Naive thymus-derived CD8-positive, alpha-beta T cell (primary cell): ENCODE results near the gene SLC4A2. TPM values are rescaled to one million over a fixed set of nuclear protein-coding genes. Genes with fewer than 3 reads are reported as not detected.

ENCODE experiments used
- ATAC-seq, 2 donors: fragments of 150-1000 bp; cut with Tn5 transposase in 1 of 2; sonication (Bioruptor Pico), chemical (Tn5 transposase) in 1 of 2; 1 replicate in 1 of 2; 2 replicates in 1 of 2; pipeline ENCODE4 v1.10.0; 2021; ENCODE audit warnings: mild to moderate bottlenecking in 2 of 2, moderate library complexity in 2 of 2
- POLR2A ChIA-PET: fragments of 350-600 bp; sonication (Branson Sonifier 250); formaldehyde crosslinking; loops from one replicate; lab custom pipeline; 2021; ENCODE audit warnings: antibody characterized with exemption; lab: Charles Lee
- DNase-seq, 10 donors: peaks; one replicate each; pipeline versions ENCODE4 v3.0.0 to v3.0.0-alpha.2; 2020 to 2022
- H3K27ac Mint-ChIP-seq, 10 donors: one replicate each; pipeline ENCODE4 v1.8.0; 2020 to 2022; ENCODE audit warnings: mild to moderate bottlenecking in 10 of 10, mixed read lengths in 10 of 10, moderate library complexity in 4 of 10, inconsistent platforms in 1 of 10
- H3K27me3 Mint-ChIP-seq, 5 donors: one replicate each; pipeline ENCODE4 v1.8.0; 2021 to 2022; ENCODE audit warnings: mixed read lengths in 5 of 5
- H3K36me3 Mint-ChIP-seq, 3 donors: one replicate each; pipeline ENCODE4 v1.8.0; 2020 to 2022; ENCODE audit warnings: mixed read lengths in 3 of 3, mild to moderate bottlenecking in 2 of 3, inconsistent platforms in 1 of 3
- H3K4me1 Mint-ChIP-seq, 4 donors: one replicate each; pipeline ENCODE4 v1.8.0; 2021 to 2022; ENCODE audit warnings: mixed read lengths in 4 of 4
- H3K4me3 Mint-ChIP-seq, 10 donors: one replicate each; pipeline ENCODE4 v1.8.0; 2020 to 2022; ENCODE audit warnings: mild to moderate bottlenecking in 10 of 10, mixed read lengths in 10 of 10, moderate library complexity in 6 of 10, inconsistent platforms in 1 of 10
- H3K9me3 Mint-ChIP-seq, 9 donors: one replicate each; pipeline ENCODE4 v1.8.0; 2020 to 2022; ENCODE audit warnings: mixed read lengths in 9 of 9, mild to moderate bottlenecking in 3 of 9, inconsistent platforms in 1 of 9, moderate library complexity in 1 of 9
- polyA plus RNA-seq, 3 donors: library from polyadenylated mRNA; unstranded; fragments of 300-500 nt; fragmentation: Illumina TruSeq; gene quantifications; one replicate each; pipeline ENCODE4 v1.2.3, GENCODE V29; 2021
- total RNA-seq, 8 experiments: library from RNA in 2 of 8; stranded (reverse) in 2 of 8; gene quantifications; one replicate each; pipeline ENCODE4 v1.2.3 and lab custom pipeline; 2021 to 2026

Gene SLC4A2
- total and polyA plus RNA-seq, 5 experiments from 2014 or later = 10.1 to 60.6 (median 18.0) TPM

DNA sequence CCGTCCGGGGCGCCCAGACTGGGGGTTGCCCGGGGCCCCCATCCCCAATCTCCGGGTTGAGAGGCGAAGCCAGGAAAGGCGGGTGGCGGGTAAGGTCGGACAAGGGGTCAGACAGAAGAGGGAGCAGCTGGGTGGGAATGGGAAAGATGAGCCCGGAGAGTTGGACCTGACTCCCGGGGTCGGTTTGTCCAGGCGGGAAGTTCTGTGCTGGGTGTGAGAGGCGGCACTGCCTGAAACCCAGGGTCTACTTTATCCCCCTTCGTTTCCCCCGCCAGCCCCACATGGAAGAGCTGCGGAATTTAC, 675 bp downstream of the SLC4A2 start:
- H3K4me3 Mint-ChIP-seq = peak overlapping the region; percentile 80 to 97 (median 86)

DNA sequence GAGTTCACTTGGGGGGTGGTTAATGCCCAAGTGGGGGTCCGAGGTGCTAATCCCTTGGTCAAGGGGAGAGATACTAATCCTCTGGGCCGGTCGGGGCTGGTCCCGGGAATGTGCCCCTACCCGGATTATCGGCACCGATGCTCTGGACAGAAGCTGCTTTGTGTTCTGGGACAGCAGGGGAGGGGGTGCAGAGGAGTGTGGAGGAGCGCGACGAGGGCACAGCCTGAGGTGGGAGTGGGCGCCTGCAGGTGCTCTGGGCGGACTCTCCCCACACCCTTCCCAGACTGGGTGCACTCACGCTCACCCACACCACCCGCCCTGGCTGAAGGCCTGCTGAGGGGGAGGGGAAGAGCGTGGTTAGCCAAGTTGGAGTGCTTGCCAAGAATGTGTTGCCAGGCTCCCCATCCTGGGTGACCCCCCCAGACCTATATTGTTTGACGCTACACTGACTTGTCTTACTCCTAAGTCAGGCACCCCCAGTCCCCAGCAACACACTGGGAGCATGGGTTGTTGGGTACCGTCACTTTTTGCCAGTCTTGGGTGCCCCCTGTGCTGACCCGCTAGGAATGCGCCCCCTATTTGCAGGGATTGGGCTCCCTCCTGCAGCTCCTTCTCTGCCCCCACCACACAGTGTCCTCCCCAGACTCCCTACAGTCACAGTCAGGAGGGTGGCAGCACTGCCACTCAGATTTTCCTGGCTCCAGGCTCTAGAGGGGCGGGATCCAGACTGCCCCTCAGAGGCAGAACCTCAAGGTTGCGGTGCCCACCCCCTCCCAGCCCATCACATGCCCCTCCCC, 1.2 kb downstream of the SLC4A2 start:
- peak overlapping the region in 7 of 10 donors; percentile 60 to 85 (median 66) for H3K27ac Mint-ChIP-seq
- peaks cover 0 to 14% (median 0%) of the 10 kb centered on the region in 3 donors for H3K36me3 Mint-ChIP-seq
- peaks cover 17 to 47% (median 41%) of the 10 kb centered on the region in 4 donors for H3K4me1 Mint-ChIP-seq
- POLR2A ChIA-PET = interaction anchor here (1.7 to 5.2 kb wide), 2 partner anchors 18 to 32 kb away, joined by 7 to 42 read pairs; partner anchors contain the start of genes ABCB8 and FASTK
- no peaks in the 10 kb centered on the region for H3K27me3 Mint-ChIP-seq
- H3K4me3 Mint-ChIP-seq = peak overlapping the region; percentile 80 to 97 (median 86)
- ATAC-seq (no peak), DNase-seq (no peak)
- H3K9me3 Mint-ChIP-seq = no peaks in the 10 kb centered on the region

More for the DNA sequence above, 675 bp downstream of the SLC4A2 start:
- POLR2A ChIA-PET = interaction anchor here (1.7 to 5.2 kb wide), 2 partner anchors 19 to 32 kb away, joined by 7 to 42 read pairs; partner anchors contain the start of genes ABCB8 and FASTK
- no peak for DNase-seq
- H3K9me3 Mint-ChIP-seq = no peaks in the 10 kb centered on the region
- H3K4me1 Mint-ChIP-seq = peaks cover 17 to 47% (median 41%) of the 10 kb centered on the region in 4 donors
- H3K27ac Mint-ChIP-seq = peak overlapping the region in 7 of 10 donors; percentile 15 to 74 (median 60)
- H3K27me3 Mint-ChIP-seq = no peaks in the 10 kb centered on the region
- ATAC-seq = no peak
- peaks cover 0 to 9% (median 0%) of the 10 kb centered on the region in 3 donors for H3K36me3 Mint-ChIP-seq

DNA sequence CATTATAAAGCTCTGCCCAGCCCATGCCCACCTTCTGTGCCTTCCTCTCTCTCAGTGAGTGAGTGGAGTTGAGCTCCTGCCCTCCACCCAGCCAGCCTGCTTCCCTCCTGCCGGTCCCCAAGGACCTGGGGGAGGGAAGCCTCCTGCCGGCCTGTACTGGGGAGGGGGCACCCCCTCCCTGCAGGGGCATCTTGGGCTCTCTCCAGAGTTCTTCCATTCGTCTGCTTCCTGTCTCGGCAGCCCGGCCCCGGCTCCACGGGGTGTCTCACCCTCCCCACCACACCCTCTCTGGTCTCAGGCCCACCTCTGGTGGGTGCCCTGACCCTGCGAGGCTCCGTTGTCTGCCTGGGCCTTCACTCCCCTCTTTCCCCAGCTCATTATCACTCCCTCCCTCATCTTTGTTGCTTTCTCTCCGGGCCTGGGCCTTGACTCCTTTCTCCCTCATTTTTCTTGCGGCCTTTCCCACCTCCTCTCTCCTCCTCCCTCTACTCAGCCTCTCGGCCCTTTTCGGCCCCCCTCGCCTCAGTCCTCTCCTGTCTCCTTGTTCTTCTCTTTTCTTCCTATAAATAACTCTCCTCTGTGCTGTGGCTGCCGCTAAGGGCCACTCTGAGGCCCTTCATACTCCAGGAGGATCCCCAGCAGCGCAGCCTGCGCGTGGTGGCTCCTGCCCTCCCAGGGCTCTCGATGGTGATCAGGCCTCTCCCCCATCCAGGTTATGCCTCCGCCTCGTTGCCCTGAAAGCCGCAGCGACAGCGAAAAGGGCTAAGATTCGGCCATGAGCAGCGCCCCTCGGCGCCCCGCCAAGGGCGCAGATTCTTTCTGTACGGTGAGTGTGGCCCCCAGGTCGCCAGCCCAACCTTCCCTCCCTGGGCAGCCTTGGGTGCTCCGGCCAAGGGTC, 2.1 kb downstream of the SLC4A2 start:
- ATAC-seq (no peak), DNase-seq (no peak)
- H3K4me3 Mint-ChIP-seq = peak overlapping the region in 9 of 10 donors; percentile 44 to 94 (median 75)
- H3K9me3 Mint-ChIP-seq = no peaks in the 10 kb centered on the region
- H3K4me1 Mint-ChIP-seq = peaks cover 17 to 47% (median 39%) of the 10 kb centered on the region in 4 donors
- H3K36me3 Mint-ChIP-seq = peaks cover 0 to 14% (median 0%) of the 10 kb centered on the region in 3 donors
- peak overlapping the region in 7 of 10 donors; percentile 3 to 85 (median 63) for H3K27ac Mint-ChIP-seq
- H3K27me3 Mint-ChIP-seq = no peaks in the 10 kb centered on the region
- POLR2A ChIA-PET = interaction anchor here (1.1 to 5.2 kb wide), 5 partner anchors 13 to 44 kb away, joined by 3 to 42 read pairs (median 4); partner anchors contain the start of genes ABCB8 and FASTK

DNA sequence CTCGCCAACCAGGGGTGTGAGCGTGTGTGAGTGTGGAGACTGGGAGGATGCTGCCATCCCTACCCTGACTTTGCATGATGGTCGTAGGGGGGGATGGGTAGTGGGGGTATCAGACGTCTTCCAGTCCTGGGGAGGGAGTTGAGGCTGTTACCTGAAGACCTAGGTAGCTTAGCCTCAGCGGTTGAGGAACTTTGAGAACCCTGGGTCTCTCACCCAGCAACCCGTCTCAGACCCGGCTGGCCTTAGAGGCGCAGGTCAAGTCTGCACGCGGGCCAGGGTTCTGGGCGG, 2.7 kb downstream of the SLC4A2 start:
- Mint-ChIP-seq H3K4me1 (peaks cover 16 to 41% (median 36%) of the 10 kb centered on the region in 4 donors), H3K9me3 (no peaks in the 10 kb centered on the region), H3K36me3 (peaks cover 0 to 17% (median 0%) of the 10 kb centered on the region in 3 donors), H3K27me3 (no peaks in the 10 kb centered on the region), H3K27ac (peak overlapping the region in 2 of 10 donors; percentile 54 to 83), H3K4me3 (peak overlapping the region in 3 of 10 donors; percentile 4 to 82 (median 31))
- DNase-seq (no peak), ATAC-seq (no peak)
- POLR2A ChIA-PET = interaction anchor here (1.1 to 1.4 kb wide), 3 partner anchors 12 to 45 kb away, joined by 3 to 4 read pairs (median 4); partner anchors contain the start of gene ABCB8

DNA sequence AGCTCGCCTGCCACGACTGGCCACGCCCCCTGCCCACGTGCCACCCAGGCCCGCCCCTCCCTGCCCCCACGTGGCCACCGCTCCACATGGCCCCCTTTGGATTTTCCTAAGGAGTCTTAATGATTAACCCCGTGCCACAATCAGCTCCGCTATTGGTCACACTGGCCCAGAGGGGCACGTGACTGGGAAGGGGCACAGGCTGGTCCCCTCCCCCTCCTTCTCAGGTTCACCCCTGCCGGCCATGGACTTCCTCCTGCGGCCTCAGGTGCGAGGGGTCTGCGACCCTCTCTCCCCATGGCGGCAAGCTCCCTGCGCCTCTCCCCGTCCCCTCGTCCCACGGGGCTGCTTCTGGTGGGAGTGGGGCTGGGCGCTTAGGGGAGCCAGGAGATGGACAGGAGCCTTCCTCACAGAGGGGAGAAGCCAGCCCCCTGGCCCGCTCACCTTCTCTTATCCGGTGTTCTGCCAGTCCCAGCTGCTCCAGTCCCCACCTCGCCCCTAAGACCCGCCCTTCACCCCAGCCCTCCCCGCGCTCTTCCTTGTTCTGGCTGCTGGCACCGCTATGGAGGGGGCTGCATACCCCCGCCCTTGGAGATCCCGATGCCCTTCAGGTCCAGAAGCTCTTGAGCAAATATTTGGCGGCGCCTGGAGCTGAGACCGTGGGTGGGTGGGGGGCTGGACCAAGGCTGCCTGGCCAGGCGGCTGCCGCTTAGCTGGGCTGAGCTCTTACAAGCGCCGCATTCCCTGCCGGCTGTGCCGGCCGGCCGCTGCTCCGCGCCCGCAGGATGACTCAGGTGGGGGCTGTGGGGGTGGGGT, 3.2 kb downstream of the SLC4A2 start:
- Mint-ChIP-seq H3K9me3 (no peaks in the 10 kb centered on the region), H3K4me1 (peaks cover 11 to 36% (median 30%) of the 10 kb centered on the region in 4 donors), H3K27me3 (no peaks in the 10 kb centered on the region), H3K27ac (no peak overlapping the region), H3K4me3 (no peak overlapping the region), H3K36me3 (peaks cover 0 to 22% (median 0%) of the 10 kb centered on the region in 3 donors)
- POLR2A ChIA-PET = interaction anchor here (1.0 to 1.4 kb wide), 4 partner anchors 12 to 45 kb away, joined by 3 to 8 read pairs (median 4); partner anchors contain the start of gene ABCB8
- no peak for ATAC-seq
- no peak for DNase-seq

DNA sequence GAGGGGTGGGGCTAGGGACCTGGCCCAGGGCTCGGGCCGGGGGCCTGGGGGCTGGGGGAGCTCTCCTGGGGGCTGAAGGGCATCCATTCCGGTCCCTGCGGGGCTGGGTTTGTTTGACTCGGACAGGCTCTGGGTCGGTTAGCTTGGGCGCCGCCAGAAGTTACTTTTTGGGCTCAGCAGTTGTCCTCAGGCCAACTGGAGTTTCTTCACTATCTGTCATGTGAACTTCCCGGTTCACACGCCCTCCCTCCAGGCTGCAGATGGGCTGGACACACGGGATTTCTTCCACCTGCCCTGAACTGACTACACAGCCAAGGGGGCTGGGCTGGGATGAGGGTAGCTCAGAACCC, 3.8 kb downstream of the SLC4A2 start:
- Mint-ChIP-seq H3K4me3 (no peak overlapping the region), H3K9me3 (no peaks in the 10 kb centered on the region), H3K4me1 (peaks cover 11 to 31% (median 28%) of the 10 kb centered on the region in 4 donors), H3K36me3 (peaks cover 0 to 28% (median 0%) of the 10 kb centered on the region in 3 donors), H3K27me3 (no peaks in the 10 kb centered on the region), H3K27ac (no peak overlapping the region)
- no peak for DNase-seq
- POLR2A ChIA-PET = interaction anchor here (1.0 to 1.4 kb wide), 2 partner anchors 11 to 13 kb away, joined by 4 to 8 read pairs; no protein-coding TSS in a partner anchor
- ATAC-seq = no peak

DNA sequence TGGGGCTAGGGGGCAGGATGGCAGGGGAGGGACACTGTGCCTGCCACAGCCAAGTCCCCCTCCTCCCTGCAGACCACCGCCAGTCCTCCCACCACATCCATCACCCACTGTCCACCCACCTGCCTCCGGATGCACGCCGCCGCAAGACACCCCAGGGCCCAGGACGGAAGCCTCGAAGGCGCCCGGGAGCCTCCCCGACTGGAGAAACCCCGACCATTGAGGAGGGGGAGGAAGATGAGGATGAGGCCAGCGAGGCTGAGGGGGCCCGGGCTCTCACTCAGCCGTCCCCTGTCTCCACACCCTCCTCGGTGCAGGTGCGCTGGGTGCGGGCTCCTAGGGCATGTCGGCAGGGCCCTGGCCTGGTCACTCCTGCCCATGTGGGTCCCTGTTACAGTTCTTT, 5.1 kb downstream of the SLC4A2 start:
- H3K27ac Mint-ChIP-seq = no peak overlapping the region
- H3K9me3 Mint-ChIP-seq = no peaks in the 10 kb centered on the region
- H3K27me3 Mint-ChIP-seq = no peaks in the 10 kb centered on the region
- peaks cover 0 to 38% (median 4%) of the 10 kb centered on the region in 3 donors for H3K36me3 Mint-ChIP-seq
- POLR2A ChIA-PET = no interaction called here
- no peak overlapping the region for H3K4me3 Mint-ChIP-seq
- ATAC-seq (no peak), DNase-seq (no peak)
- peaks cover 7 to 22% (median 19%) of the 10 kb centered on the region in 4 donors for H3K4me1 Mint-ChIP-seq

DNA sequence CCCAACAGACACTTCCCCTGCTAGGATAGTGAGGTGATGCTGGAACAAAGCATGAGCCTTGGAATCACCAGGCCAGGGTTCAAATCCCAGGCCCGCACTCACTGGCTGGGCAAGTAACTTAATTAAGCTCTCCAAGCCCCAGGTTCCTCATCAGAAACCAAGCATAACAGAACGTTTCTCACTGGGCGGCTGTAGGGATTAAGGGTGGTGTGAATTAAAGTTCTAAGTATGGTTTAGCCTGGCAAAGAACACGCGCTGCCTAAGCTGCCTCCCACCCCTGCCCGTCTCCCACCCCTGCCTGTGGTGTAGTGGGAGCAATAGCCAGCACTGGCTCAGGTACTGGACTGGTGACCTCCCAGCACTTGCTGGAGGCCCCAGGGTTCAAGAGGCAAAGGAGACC, 5.6 kb downstream of the SLC4A2 start:
- Mint-ChIP-seq H3K27me3 (no peaks in the 10 kb centered on the region), H3K9me3 (no peaks in the 10 kb centered on the region), H3K4me1 (peaks cover 7 to 21% (median 17%) of the 10 kb centered on the region in 4 donors), H3K4me3 (no peak overlapping the region), H3K27ac (no peak overlapping the region), H3K36me3 (peaks cover 0 to 41% (median 6%) of the 10 kb centered on the region in 3 donors)
- no peak for DNase-seq
- POLR2A ChIA-PET = no interaction called here
- no peak for ATAC-seq

DNA sequence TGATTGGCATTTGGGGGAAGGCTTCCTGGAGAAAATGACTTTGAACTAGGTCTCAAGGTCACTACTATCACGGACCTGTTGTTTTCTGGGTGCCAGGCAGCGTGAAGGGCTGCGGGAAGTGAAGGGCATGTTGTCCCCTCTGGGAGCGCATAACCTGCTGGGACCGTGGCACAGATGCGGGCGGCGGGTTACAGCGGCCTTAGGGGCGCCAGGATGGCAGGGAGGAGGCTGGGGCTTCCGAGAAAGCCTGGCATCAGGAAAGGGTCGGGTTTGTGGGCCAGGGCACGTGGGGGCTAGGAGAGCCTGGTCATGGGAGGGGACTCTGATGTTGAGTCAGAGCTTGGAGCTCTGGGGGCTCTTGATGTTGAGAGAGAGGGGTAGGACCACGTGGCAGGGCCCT, 6.1 kb downstream of the SLC4A2 start:
- Mint-ChIP-seq H3K27me3 (no peaks in the 10 kb centered on the region), H3K9me3 (no peaks in the 10 kb centered on the region), H3K4me1 (peaks cover 7 to 17% (median 12%) of the 10 kb centered on the region in 4 donors), H3K27ac (peak overlapping the region in 1 of 10 donors; percentile 46), H3K4me3 (no peak overlapping the region), H3K36me3 (peaks cover 0 to 43% (median 6%) of the 10 kb centered on the region in 3 donors)
- ATAC-seq (no peak), DNase-seq (no peak)
- POLR2A ChIA-PET = interaction anchor here (1.0 kb wide), 1 partner anchor 40 kb away, joined by 3 read pairs; no protein-coding TSS in a partner anchor

DNA sequence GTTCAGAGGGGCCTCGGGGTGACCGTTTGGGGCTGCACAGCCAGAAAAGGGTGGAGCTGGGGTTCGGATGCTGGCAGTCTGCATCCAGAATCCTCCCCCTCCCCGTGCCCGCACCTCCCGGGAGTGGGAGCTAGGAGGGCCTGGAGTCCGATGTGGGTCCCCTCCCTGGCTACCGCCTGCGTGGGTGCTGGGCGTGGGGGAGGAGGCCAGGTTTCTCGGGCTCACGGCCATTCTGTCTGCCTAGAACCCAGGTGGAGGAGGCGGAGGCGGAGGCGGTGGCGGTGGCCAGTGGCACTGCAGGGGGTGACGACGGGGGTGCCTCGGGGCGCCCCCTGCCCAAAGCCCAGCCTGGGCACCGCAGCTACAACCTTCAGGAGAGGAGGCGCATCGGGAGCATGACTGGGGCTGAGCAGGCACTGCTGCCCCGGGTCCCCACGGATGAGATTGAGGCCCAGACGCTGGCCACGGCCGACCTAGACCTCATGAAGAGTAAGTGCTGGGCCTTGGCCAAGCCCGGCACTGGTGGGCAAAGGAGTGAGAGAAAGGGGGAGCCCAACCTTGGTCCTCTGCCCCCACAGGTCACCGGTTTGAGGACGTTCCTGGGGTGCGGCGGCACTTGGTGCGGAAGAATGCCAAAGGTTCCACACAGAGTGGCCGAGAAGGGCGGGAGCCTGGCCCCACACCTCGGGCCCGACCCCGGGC, 7.0 kb downstream of the SLC4A2 start:
- ATAC-seq (no peak), DNase-seq (no peak)
- no peaks in the 10 kb centered on the region for H3K9me3 Mint-ChIP-seq
- no peak overlapping the region for H3K27ac Mint-ChIP-seq
- no peak overlapping the region for H3K4me3 Mint-ChIP-seq
- peaks cover 3 to 8% (median 5%) of the 10 kb centered on the region in 4 donors for H3K4me1 Mint-ChIP-seq
- POLR2A ChIA-PET = interaction anchor here (1.0 to 1.4 kb wide), 2 partner anchors 20 to 39 kb away, joined by 3 read pairs; no protein-coding TSS in a partner anchor
- H3K36me3 Mint-ChIP-seq = peaks cover 0 to 46% (median 6%) of the 10 kb centered on the region in 3 donors
- H3K27me3 Mint-ChIP-seq = no peaks in the 10 kb centered on the region

DNA sequence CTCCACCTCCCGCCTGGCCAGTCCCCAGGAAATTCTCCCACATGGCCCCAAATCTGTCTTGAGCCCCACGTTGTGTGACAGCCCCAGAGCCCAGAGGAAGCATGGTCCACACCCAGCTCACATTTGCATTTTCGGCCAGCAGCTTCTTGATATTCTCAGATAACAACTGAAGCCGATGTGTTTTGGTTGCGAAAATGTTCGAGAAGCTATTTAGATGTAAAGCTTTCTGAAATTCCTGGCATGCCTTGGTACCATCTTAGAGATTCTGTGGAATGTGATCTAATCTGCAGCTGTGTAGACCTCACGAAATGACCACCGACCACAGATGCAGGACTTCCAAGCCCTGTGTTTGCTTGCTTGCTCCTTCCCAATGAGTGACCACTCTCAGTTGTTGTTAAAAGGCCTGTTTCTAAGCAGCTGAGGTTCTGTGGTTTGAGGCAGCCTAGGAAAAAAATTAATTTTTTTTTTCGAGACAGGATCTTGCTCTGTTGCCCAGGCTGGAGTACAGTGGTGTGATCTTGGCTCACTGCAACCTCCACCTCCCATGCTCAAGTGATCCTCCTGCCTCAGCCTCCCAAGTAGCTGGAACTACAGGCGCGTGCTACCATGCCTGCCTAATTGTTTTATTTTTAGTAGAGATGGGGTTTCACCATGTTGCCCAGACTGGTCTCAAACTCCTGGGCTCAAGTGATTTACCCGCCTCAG, 8.8 kb downstream of the SLC4A2 start:
- Mint-ChIP-seq H3K27me3 (no peaks in the 10 kb centered on the region), H3K4me1 (peaks cover 0 to 2% (median 0%) of the 10 kb centered on the region in 4 donors), H3K27ac (no peak overlapping the region), H3K4me3 (no peak overlapping the region), H3K36me3 (peaks cover 0 to 59% (median 9%) of the 10 kb centered on the region in 3 donors), H3K9me3 (no peaks in the 10 kb centered on the region)
- POLR2A ChIA-PET = interaction anchor here (1.4 kb wide), 1 partner anchor 21 kb away, joined by 3 read pairs; no protein-coding TSS in a partner anchor
- no peak for DNase-seq
- no peak for ATAC-seq
